GM21529 (cell line): ENCODE data around the gene ZNF765.
A peak's percentile ranks its signal among the peaks of the same experiment; 100 is the strongest.
"Not testable (repeated sequence)": the region's sequence is repeated elsewhere in the genome, so short reads cannot be mapped to it uniquely, and the experiment has no call there.

Experiments used
- ATAC-seq: cut with Tn5 transposase; IDR thresholded peaks from one replicate; pipeline ENCODE4 v1.9.1; 2021; ENCODE audit not compliant: unreplicated experiment

ZNF765 gene

DNA sequence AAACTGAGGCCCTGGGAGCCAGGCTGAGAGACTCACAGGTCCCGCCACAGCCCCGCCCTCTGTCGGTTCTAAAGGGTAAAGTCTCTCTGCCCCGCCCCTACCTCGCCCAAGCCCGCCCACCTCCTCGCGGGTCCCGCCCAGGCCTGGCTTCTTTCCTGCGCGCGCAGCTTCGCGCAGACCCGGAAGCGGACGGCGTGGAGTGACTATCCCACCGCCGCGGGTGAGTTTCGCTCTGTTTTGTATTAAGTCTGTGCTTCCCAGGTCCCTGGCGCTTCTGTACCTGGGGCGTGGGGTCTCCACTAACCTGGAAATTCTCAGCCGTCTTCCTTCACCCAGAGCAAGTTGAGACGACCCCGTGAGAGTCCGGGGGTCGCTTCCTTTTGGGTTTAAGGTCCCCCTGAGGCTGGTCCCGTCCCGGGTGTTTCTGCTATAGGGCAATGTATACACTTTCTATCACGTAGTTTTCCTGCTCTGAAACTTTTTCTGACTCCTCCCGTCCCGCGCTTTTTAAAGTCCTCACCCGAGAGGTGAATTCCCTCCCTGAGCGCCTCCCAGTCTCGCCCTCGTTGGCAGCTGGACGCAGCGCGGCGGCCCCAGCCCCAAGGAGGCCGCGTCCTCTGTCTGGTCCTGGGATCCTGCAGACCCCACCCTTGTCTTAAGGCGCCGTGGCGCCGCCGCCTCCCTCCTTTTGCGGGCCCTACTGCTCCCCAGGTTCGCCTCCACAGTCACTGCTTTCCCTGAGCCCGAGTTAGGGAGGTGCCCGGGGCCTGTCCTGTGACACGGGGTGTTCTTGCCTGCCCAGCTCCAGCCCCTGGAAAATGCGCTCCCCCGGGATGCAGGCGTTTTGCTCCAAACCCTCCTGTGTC, at the start of gene ZNF765:
Gene ZNF765 (plus strand): TSS at position 176 of the 866 bp plus-strand sequence. CDS start 2,867 bp downstream, outside the sequence.
- ATAC-seq, result peak; percentile 92

DNA sequence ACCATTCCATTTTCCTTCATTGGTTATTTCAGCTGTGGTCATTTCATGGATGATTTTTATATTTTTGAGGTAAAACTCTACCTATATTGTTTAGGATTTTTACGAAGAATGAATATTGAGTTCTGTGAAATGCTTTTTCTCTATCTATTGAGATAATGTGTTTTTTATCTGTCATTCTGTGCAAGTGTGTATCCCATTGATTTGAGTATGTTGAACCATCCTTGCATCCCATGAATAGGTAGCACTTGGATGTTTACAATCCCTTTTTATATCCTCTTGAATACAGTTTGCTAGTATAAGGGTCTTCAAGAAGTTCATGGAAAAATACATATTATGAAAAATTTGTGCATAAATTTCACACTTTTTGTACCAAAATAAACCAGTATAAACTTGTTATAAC, 39.2 kb upstream of the ZNF765 start:
- ATAC-seq, result no peak

DNA sequence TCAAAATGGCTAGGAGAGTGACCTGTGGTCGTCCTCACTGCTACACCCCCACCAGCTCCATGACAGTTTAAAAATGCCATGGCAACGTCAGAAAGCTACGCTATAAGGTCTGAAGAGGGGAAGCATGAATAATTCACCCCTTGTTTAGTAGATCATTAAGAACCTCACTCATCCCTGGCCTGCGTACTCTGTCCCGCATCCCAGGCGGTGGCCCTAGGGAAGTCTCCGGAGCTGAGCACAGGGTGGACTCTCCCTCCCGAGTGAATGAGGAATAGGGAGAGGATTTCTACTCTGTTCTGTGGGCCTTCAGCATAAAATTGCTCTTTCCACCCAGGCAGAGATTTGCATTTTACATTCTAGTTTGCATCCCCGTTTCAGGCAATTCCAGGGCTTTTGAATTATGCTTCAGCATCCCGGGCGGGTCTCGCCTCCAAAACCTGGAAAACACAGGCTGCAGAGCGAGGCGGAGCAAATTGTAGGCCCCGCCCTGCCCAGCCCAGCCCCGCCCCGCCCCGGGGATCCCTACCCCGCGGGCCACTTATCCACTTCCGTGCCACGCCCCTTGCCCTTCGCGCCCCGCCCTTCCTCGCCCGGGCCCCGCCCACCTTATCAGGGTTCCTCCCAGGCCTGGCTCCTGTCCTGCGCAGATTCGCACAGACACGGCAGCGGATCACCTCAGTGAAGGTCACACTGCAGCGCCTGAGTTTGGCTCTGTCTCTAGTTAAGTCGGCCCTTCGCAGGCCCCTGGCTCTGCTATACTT, 36.9 kb upstream of the ZNF765 start:
- ATAC-seq, result no peak

DNA sequence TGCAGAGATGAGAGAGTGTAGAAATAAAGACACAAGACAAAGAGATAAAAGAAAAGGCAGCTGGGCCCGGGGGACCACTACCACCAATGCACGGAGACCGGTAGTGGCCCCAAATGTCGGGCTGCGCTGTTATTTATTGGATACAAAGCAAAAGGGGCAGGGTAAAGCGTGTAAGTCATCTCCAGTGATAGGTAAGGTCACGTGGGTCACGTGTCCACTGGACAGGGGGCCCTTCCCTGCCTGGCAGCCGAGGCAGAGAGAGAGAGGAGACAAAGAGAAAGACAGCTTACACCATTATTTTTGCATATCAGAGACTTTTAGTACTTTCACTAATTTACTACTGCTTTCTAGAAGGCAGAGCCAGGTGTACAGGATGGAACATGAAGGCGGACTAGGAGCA, 34.9 kb upstream of the ZNF765 start:
- ATAC-seq, result not testable (repeated sequence)

DNA sequence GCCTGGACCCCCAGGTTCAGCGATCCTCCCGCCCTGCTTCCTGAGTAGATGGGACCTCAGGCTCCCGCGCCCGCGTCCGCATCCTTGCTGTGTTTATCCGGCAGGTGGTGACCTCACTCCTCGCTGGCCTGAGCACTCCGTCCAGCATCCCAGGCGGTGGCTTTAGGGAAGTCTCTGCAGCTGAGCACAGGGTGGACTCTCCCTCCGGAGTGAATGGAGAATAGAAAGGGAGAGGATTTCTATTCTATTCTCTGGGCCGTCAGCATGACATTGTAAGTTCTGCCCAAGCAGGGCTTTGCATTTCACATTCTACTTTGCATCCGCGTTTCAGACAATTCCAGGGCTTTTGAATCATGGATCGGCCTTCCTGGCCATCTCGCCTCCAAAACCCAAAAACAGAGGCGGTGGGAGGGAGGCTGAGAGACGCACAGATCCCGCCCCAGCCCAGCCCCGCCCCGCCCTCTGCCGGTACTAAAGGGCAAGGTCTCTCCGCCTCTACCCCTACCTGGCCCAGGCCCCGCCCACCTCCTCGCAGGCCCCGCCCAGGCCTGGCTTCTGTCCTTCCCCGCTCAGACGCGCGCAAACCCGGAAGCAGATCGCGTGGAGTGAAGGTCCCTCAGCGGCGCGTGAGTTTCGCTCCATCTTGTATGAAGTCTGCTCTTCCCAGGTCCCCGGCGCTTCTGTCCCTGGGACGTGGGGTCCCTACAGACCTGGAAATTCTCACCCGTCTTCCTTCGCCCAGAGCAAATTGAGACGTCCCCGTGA, 29.6 kb upstream of the ZNF765 start, which contains the start of gene ZNF525:
Gene ZNF525 (plus strand): TSS at position 572 of the 765 bp plus-strand sequence. CDS start 6,577 bp downstream, outside the sequence.
- peak; percentile 98 for ATAC-seq

DNA sequence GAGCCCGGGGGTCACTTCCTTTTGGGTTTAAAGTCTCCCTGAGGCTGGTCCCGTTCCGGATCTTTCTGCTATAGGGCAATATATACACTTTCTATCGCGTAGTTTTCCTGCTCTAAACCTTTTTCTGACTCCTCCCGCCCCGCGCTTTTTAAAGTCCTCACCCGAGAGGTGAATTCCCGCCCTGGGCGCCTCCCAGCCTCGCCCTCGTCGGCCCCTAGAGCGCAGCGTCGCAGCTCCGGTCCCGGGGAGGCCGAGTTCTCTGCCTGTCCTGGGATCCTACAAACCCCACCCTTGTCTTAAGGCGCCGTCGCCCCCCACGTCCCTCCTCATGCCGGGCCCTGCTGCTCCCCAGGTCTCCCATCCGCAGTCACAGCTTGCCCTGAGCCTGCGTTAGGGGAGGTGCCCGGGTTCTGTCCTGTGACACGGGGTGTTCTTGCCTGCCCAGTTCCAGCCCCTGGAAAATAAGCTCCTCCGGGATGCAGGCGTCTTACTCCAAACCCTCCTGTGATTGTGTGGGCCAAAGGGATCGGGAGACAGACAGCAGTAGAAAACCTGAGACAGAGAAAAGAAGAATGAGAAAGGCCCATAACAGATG, 29.0 kb upstream of the ZNF765 start:
- ATAC-seq, result peak; percentile 61

DNA sequence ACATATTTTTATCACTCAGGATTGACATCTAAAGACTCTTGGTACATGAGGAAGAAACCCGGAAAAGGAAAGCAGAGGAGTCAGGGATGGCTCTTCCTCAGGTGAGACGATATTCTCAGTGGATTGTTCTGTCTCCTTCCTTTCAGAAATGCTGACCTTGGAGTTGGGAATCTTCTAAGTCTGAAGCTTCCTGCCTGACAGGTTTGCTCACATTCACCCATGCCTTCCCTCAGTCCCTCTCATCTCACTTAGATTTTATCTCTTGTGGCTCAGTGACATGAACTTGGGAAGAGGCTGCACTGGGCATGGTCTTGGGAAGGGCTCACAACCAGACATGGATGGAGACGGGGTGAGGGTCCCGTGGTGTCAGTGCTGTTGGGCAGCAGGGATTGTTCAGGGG, 22.8 kb upstream of the ZNF765 start:
- no peak for ATAC-seq

DNA sequence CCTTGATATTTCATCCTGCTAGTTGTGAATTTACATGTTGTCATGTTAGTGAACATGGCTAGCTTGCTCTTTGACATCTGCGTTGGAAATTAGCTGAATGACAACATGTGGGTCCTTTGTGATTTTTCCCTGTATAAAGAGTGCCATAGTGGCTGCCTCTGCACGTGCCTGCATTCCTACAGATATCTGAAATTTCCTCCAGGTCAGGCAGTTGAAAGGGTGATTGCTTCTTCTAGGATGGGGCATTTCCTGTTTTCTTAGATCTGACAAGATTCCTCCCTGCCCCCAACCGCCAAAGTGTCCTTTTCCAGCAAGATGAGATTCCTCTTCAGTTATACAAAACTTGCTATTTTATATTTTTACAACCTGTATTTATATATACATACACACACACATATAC, 20.7 kb upstream of the ZNF765 start:
- no peak for ATAC-seq

DNA sequence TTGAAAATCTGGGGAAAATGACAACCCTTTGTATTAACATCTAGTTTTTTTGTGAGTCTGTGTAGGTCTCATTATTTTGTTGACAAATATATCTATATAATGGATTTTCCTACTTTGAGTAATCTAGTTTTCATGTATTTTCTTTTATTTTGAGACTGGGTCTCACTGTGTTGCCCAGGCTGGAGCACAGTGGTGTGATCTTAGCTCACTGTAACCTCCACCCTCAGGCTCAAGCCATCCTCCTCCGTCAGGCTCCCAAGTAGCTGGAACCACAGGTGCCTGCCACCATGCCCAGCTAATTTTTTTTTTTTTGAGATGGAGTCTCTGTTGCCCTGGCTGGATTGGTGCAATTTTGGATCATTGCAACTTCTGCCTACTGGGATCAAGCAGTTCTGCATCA, 20.2 kb upstream of the ZNF765 start:
- no peak for ATAC-seq

DNA sequence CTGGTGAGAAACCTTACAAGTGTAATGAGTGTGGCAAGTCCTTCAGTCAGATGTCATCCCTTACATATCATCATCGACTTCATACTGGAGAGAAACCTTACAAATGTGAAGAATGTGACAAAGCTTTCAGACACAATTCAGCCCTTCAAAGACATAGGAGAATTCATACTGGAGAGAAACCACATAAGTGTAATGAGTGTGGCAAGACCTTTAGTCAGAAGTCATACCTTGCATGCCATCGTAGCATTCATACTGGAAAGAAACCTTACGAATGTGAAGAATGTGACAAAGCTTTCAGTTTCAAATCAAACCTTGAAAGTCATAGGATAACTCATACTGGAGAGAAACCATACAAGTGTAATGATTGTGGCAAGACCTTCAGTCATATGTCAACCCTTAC, 13.6 kb upstream of the ZNF765 start:
- ATAC-seq, result no peak

DNA sequence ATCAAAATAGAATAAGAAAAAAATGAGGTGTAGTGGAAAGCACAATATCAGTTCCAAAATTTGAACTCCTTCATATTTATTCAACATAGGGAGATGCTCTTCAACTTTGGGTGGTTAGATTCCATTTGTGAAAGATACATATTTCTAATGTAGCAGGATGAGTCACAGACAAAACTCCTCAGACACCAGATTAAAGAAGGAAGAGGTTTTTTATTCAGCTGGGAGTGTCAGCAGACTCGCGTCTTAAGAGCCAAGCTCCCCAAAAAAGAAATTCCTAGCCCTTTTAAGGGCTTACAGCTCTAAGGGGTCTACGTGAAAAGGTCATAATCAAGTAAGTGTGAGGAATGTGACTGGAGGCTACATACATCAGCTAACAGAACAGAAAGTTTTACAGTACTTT, 6.8 kb upstream of the ZNF765 start:
- no peak for ATAC-seq

DNA sequence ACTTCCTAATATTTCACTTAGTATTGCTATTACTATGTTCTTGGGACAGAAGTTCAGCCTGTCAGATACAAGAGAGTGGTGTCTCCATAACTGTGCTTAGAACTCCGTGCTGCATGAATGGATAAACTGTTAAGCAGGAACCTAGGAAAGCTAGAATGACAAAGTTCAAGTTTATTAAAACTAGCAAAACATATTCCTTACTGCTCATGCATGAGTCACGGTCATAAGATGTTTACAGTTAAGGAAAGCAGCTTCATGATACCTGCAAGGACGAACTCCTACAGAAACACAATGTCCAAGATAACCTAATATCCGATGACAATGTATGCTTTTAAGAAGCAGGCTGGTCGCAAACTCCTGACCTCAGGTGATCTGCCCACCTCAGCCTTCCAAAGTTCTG, 6.0 kb upstream of the ZNF765 start:
- ATAC-seq, result no peak

DNA sequence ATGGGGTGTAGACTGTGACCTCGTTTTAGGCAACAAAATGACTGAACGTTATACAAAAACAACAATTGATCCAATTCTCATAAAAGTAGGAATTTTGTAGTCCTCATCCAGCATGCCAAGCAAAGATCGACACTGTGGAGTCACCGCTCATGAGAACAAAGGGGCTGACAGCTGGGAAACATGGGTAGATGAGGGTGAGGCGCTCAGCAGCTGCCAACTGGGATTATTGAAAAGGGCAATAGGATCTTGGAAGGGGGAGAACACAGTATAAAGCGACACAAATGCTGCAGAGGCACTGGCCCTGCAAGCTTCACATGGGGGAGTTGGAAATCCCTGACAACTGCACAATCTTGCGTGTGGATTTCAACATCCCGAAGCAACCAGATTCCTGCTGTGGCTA, 5.4 kb upstream of the ZNF765 start:
- ATAC-seq, result no peak

DNA sequence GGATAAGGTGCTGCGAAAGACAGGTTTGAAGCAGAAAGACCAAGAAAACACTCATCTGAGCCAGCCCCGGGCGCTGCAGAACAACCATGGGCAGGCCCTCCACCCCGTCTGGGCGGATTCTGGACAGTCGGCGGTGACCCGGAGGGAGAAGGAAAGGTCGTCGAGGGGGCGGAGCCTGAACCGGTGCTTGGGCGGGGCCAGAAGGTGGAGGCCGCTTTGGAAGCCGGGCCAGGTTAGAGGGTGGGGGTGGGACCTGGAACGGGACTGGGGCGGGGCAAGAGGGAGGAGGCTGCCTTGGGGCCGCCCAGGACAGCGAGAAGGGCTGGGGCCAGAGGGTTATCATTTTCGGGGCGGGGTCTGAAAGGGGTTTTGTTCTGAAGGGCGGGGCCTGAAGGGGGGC, 5.0 kb upstream of the ZNF765 start:
- ATAC-seq, result no peak

DNA sequence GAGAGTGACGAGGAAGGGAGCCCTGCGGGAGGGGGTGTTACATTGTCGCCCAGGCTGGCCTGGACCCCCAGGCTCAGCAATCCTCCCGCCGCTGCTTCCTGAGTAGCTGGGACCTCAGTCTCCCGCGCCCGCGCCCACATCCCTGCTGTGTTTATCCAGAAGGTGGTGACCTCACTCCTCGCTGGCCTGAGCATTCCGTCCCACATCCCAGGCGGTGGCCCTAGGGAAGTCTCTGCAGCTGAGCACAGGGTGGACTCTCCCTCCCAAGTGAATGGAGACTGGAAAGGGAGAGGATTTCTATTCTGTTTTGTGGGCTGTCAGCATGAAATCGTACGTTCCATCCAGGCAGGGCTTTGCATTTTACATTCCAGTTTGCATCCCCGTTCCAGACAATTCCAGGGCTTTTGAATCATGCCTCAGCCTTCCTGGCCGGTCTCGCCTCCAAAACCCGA, 401 bp upstream of the ZNF765 start:
- no peak for ATAC-seq

DNA sequence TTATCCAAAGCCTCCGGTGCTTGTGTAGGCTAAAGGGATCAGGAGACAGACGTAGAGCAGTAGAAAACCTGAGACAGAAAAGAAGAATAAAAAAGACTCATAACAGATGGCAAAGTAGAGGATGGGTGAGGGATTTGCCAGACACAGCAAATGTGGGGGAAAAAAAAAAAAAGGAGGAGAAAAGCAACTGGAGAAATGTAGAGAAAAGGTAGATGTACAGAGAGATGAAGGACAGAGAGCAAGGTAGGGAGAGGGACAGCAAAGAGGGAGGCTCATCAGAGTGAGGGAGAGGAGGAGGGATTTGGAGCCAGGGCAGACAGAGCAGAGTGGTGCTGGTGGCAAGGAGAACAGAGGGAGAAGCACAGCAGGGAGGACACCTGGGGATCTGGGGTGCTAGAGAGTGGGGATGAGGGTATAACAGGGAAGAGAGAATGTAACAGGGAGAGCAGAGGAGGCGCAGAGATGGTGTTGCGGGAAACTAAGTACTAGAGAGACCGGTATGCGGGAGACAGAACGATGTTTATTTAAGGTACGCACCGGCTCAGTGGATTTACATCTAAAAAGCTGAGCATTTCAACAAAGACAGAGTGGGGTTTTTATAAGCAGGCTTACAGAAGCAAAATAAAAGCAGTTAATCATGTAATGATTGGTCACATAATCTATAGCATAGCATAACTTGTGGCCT, 1.0 kb downstream of the ZNF765 start:
- not testable (repeated sequence) for ATAC-seq

DNA sequence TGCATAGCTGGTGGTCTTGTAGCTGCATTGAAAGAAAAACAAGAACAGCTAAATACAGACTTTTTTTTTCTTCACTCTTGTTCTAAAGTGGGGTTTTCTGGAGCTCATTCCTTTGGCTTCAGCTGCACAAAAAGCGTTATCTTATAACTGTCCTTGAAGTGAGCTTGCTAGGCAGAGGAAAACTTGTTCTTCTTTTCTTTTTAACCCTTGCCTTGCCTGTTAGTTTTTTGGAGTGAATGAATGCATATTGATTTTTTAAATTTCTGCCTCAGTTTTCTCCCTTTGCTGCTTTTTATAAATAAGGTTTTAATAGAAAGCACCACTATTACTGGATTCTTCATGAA, 1.5 kb downstream of the ZNF765 start:
- ATAC-seq, result no peak

DNA sequence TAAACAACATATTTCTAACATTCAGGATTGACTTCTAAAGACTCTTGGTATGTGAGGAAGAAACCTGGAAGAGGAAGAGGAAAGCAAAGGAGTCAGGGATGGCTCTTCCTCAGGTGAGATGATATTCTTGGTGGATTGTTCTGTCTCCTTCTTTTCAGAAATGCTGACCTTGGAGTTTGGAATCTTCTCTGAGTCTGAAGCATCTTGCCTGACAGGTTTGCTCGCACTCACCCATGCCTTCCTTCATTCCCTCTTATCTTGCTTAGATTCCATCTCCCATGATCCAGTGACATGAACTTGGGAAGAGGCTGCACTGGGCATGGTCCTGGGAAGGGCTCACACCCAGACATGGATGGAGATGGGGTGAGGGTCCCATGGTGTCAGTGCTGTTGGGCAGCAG, 3.0 kb downstream of the ZNF765 start:
- ATAC-seq, result not testable (repeated sequence)

DNA sequence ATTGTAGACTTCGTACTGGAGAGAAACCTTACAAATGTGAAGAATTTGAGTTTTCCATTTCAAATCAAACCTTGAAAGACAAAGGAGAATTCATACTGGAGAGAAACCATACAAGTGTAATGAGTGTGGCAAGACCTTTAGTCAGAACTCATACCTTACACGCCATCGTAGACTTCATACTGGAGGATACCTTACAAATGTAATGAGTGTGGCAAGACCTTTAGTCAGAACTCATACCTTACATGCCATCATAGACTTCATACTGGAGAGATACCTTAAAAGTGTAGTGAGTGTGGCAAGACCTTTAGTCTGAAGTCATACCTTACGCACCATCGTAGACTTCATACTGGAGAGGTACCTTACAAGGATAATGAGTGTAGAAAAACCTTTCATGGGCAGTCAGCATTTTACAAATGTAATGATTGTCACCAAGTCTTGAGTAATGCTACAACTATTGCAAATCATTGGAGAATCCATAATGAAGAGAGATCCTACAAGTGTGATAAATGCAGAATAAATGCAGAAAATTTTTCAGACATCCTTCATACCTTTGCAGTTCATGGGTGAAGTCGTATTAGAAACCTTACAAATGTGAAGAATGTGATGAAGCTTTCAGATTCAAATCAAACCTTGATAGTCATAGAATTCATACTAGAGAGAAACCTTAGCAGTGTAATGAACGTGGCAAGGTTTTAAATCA, 14.7 kb downstream of the ZNF765 start:
- ATAC-seq, result no peak
